ENCODE results near the gene PTPRT. TPM values are rescaled to one million over a fixed set of nuclear protein-coding genes. Genes with fewer than 3 reads are reported as not detected.

The PTPRT gene
- total and polyA plus RNA-seq, 2 experiments from 2014 or later = not detected

DNA sequence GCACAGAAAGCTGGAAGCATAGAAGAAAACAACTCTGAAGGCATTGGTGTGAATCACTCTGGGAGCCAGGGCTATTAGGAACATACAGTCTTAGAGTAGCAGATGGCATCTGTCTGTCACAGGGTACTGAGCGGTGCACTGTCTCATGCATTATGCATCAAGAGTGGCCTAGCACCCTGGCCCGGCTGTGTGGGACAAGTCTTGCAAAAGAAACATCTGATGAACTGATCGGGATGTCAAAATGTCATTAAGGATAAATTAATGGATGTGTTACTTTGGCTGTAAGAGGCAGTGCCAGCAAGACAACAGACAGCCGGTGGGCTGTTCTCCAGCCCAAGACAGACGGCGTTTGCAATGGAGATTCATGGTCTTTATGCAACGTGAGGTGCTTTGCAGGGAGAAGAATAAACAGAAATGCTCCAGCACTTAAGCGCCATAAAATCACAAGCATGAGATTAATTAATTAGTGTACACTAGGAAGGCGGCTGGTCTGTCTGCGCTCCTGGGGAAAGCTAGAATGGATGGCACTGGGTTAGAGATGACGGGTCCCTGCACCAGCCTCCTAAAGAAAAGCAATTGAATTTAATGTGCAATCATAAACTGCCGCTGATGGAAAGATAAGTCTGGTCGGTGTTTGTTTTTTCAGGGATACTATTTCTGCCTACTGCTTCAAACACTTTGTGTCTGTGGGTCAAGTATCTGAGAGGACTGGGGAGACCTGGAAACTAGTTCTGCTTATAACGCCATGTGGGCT is 970.9 kb downstream of the PTPRT start:
- no peak overlapping the region for H3K4me3 Mint-ChIP-seq
- H3K27ac ChIP-seq (ENCODE audit: low read depth) = no peak overlapping the region
- no peaks in the 10 kb centered on the region for H3K4me1 Mint-ChIP-seq

DNA sequence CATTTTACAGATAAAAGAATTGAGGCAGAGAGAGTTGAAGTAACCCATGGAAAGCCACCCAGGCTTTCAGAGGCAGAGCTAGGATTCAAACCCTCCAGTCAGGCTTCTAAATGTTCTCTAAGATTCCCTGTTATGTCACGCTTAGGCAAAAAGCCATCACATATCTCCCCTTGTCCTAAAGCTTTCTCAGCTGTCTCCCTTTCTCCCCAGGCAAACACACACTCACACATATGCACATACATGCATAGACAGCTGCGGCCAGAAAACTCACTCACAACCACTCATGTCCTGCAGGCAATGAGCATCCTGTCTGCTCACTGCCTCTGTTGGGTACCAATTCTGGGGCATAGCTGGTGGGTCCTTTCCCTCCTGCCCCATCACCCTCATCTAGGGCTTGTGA is 975.6 kb downstream of the PTPRT start:
- Histone ChIP-seq H3K27ac (ENCODE audit: low read depth) (no peak overlapping the region), H3K27me3 (ENCODE audit: insufficient read depth) (no peaks in the 10 kb centered on the region), H3K4me1 (ENCODE audit: insufficient read depth) (no peaks in the 10 kb centered on the region), H3K4me3 (no peak overlapping the region), H3K36me3 (ENCODE audit: insufficient read depth) (no peaks in the 10 kb centered on the region; the same call in 1 of the 2 replicates), H3K9me2 (ENCODE audit: insufficient read depth) (no peaks in the 10 kb centered on the region), H4K20me1 (replicated peaks; ENCODE audit: insufficient read depth) (no peaks in the 10 kb centered on the region), H2AFZ (no peak overlapping the region), H3K79me2 (replicated peaks; ENCODE audit: insufficient read depth) (no peaks in the 10 kb centered on the region), H3K4me2 (no peak overlapping the region), H3F3A (replicated peaks; ENCODE audit: low read depth) (no peaks in the 10 kb centered on the region)
- TF ChIP-seq, protein P1, sequence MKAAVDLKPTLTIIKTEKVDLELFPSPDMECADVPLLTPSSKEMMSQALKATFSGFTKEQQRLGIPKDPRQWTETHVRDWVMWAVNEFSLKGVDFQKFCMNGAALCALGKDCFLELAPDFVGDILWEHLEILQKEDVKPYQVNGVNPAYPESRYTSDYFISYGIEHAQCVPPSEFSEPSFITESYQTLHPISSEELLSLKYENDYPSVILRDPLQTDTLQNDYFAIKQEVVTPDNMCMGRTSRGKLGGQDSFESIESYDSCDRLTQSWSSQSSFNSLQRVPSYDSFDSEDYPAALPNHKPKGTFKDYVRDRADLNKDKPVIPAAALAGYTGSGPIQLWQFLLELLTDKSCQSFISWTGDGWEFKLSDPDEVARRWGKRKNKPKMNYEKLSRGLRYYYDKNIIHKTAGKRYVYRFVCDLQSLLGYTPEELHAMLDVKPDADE (IDR thresholded peaks at IDR 0.05) = no peak
- TF ChIP-seq EZH2phosphoT487 (IDR thresholded peaks at IDR 0.05; ENCODE audit: unreplicated experiment) = no peak
- Mint-ChIP-seq H3K27ac (no peak overlapping the region), H3K9me3 (peaks cover 70% of the 10 kb centered on the region), H3K4me3 (no peak overlapping the region), H3K36me3 (ENCODE audit: low read depth) (peaks cover 27% of the 10 kb centered on the region), H3K4me1 (no peaks in the 10 kb centered on the region), H3K27me3 (ENCODE audit: insufficient read depth, low read depth, poor library complexity) (peaks cover 3% of the 10 kb centered on the region)
- DNase-seq (ENCODE audit: low spot score) (no peak), ATAC-seq (no peak)

More for the DNA sequence above, 970.9 kb downstream of the PTPRT start:
- Histone ChIP-seq H3K4me1 (ENCODE audit: insufficient read depth) (no peaks in the 10 kb centered on the region), H3K79me2 (replicated peaks; ENCODE audit: insufficient read depth) (no peaks in the 10 kb centered on the region), H3K27me3 (ENCODE audit: insufficient read depth) (no peaks in the 10 kb centered on the region), H2AFZ (no peak overlapping the region), H3K4me3 (no peak overlapping the region), H3K9me2 (ENCODE audit: insufficient read depth) (no peaks in the 10 kb centered on the region), H4K20me1 (replicated peaks; ENCODE audit: insufficient read depth) (no peaks in the 10 kb centered on the region), H3K36me3 (ENCODE audit: insufficient read depth) (no peaks in the 10 kb centered on the region; the same call in 1 of the 2 replicates), H3F3A (replicated peaks; ENCODE audit: low read depth) (no peaks in the 10 kb centered on the region), H3K4me2 (no peak overlapping the region)
- Mint-ChIP-seq H3K36me3 (ENCODE audit: low read depth) (peaks cover 41% of the 10 kb centered on the region), H3K27me3 (ENCODE audit: insufficient read depth, low read depth, poor library complexity) (no peaks in the 10 kb centered on the region), H3K27ac (no peak overlapping the region), H3K9me3 (peaks cover 97% of the 10 kb centered on the region)
- TF ChIP-seq CREB1 (CRISPR knock-in tag; IDR thresholded peaks at IDR 0.05; ENCODE audit: low read depth) = no peak
- no peak for TF ChIP-seq STAT1 (IDR thresholded peaks at IDR 0.05; ENCODE audit: unreplicated experiment)
- TF ChIP-seq, protein P2, sequence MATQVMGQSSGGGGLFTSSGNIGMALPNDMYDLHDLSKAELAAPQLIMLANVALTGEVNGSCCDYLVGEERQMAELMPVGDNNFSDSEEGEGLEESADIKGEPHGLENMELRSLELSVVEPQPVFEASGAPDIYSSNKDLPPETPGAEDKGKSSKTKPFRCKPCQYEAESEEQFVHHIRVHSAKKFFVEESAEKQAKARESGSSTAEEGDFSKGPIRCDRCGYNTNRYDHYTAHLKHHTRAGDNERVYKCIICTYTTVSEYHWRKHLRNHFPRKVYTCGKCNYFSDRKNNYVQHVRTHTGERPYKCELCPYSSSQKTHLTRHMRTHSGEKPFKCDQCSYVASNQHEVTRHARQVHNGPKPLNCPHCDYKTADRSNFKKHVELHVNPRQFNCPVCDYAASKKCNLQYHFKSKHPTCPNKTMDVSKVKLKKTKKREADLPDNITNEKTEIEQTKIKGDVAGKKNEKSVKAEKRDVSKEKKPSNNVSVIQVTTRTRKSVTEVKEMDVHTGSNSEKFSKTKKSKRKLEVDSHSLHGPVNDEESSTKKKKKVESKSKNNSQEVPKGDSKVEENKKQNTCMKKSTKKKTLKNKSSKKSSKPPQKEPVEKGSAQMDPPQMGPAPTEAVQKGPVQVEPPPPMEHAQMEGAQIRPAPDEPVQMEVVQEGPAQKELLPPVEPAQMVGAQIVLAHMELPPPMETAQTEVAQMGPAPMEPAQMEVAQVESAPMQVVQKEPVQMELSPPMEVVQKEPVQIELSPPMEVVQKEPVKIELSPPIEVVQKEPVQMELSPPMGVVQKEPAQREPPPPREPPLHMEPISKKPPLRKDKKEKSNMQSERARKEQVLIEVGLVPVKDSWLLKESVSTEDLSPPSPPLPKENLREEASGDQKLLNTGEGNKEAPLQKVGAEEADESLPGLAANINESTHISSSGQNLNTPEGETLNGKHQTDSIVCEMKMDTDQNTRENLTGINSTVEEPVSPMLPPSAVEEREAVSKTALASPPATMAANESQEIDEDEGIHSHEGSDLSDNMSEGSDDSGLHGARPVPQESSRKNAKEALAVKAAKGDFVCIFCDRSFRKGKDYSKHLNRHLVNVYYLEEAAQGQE (IDR thresholded peaks at IDR 0.05; ENCODE audit: unreplicated experiment) = no peak
- no peak for TF ChIP-seq EZH2 (IDR thresholded peaks at IDR 0.05; ENCODE audit: low read depth, unreplicated experiment)
- TF ChIP-seq ZNF331 (CRISPR knock-in tag; IDR thresholded peaks at IDR 0.05; ENCODE audit: low read depth) = no peak
- TF ChIP-seq, protein P3, sequence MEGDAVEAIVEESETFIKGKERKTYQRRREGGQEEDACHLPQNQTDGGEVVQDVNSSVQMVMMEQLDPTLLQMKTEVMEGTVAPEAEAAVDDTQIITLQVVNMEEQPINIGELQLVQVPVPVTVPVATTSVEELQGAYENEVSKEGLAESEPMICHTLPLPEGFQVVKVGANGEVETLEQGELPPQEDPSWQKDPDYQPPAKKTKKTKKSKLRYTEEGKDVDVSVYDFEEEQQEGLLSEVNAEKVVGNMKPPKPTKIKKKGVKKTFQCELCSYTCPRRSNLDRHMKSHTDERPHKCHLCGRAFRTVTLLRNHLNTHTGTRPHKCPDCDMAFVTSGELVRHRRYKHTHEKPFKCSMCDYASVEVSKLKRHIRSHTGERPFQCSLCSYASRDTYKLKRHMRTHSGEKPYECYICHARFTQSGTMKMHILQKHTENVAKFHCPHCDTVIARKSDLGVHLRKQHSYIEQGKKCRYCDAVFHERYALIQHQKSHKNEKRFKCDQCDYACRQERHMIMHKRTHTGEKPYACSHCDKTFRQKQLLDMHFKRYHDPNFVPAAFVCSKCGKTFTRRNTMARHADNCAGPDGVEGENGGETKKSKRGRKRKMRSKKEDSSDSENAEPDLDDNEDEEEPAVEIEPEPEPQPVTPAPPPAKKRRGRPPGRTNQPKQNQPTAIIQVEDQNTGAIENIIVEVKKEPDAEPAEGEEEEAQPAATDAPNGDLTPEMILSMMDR (conservative IDR thresholded peaks at IDR 0.05; ENCODE audit: low read depth in 2 of 2) = no peak
- no peak for TF ChIP-seq NANOG (IDR thresholded peaks at IDR 0.05; ENCODE audit: borderline replicate concordance)
- no peak for TF ChIP-seq JUNB (IDR thresholded peaks at IDR 0.05; ENCODE audit: unreplicated experiment)
- ATAC-seq (no peak), DNase-seq (ENCODE audit: low spot score) (no peak)
